Fibroblast of the aortic adventitia (primary cell): ENCODE results near the gene SKAP2. TPM values are rescaled to one million over a fixed set of nuclear protein-coding genes. Genes with fewer than 3 reads are reported as not detected.

Experiments
- DNase-seq: peaks from one replicate; pipeline ENCODE4 v3.0.0-alpha.2; 2010; ENCODE audit warnings: low read depth
- H3K4me3 ChIP-seq: 2 replicates; pipeline ENCODE4 v1.5.1; 2011; ENCODE audit warnings: low read depth, mild to moderate bottlenecking, control low read depth, low read length, moderate library complexity
- CTCF ChIP-seq: IDR thresholded peaks from 2 replicates; pipeline ENCODE4 v1.5.1; 2011; ENCODE audit warnings: mild to moderate bottlenecking, low read length, control low read depth, inconsistent platforms; ENCODE audit not compliant: insufficient read depth
- total RNA-seq: library from RNA; depleted of rRNA; stranded (reverse); fragments of >200 nt; gene quantifications from 2 replicates; pipeline ENCODE4 v1.2.3, GENCODE V29; 2012; ENCODE audit warnings: low replicate concordance

The SKAP2 gene
- total RNA-seq, 1 donor, result 13.6 TPM

GRCh38 chr7:26794541-26794940 is 69.8 kb downstream of the SKAP2 start:
- H3K4me3 ChIP-seq, result no peak overlapping the region
- no peak for DNase-seq
- no peak for TF ChIP-seq CTCF

- no peak overlapping the region for H3K4me3 ChIP-seq
- no peak for DNase-seq
- TF ChIP-seq CTCF, result no peak
Observed at GRCh38 chr7:26792576-26792975, 71.8 kb downstream of the SKAP2 start.

- no peak for DNase-seq
- no peak for TF ChIP-seq CTCF
- H3K4me3 ChIP-seq, result no peak overlapping the region
Observed at GRCh38 chr7:26792006-26792405, 72.4 kb downstream of the SKAP2 start.

- TF ChIP-seq CTCF, result no peak
- H3K4me3 ChIP-seq, result no peak overlapping the region
- no peak for DNase-seq
Observed at GRCh38 chr7:26789481-26790184, 74.8 kb downstream of the SKAP2 start.

- TF ChIP-seq CTCF, result no peak
- DNase-seq, result no peak
- H3K4me3 ChIP-seq, result no peak overlapping the region
Observed at GRCh38 chr7:26787701-26788100, 76.7 kb downstream of the SKAP2 start.

- DNase-seq, result no peak
- TF ChIP-seq CTCF, result no peak
Observed at GRCh38 chr7:26784118-26784517, 80.3 kb downstream of the SKAP2 start.

GRCh38 chr7:26782501-26782900 is 81.9 kb downstream of the SKAP2 start:
- TF ChIP-seq CTCF, result no peak
- no peak for DNase-seq

More at GRCh38 chr7:26784118-26784517, 80.3 kb downstream of the SKAP2 start:
- H3K4me3 ChIP-seq, result no peak overlapping the region

More at GRCh38 chr7:26782501-26782900, 81.9 kb downstream of the SKAP2 start:
- no peak overlapping the region for H3K4me3 ChIP-seq
